Measurements from ENCODE around the gene TFDP2. TPM values are rescaled to one million over a fixed set of nuclear protein-coding genes. Genes with fewer than 3 reads are reported as not detected.

Gene TFDP2
- total RNA-seq, 1 experiment from 2014 or later = 76.0 TPM

- Histone ChIP-seq H2BK20ac (ENCODE audit: low read depth, low read length, poor library complexity, severe bottlenecking) (no peak overlapping the region), H3K23me2 (ENCODE audit: insufficient read length, low read depth, low read length, poor library complexity, severe bottlenecking) (no peaks in the 10 kb centered on the region), H3K79me1 (ENCODE audit: insufficient read depth, low read depth, low read length, poor library complexity, severe bottlenecking) (peaks cover 9% of the 10 kb centered on the region), H3K4ac (ENCODE audit: low read depth, low read length) (no peak overlapping the region), H3K27me3 (ENCODE audit: insufficient read depth, low read length) (no peaks in the 10 kb centered on the region), H3K9me3 (ENCODE audit: control insufficient read depth, low read depth, low read length) (peaks cover 9% of the 10 kb centered on the region), H3K4me1 (ENCODE audit: insufficient read depth, low read length) (no peaks in the 10 kb centered on the region), H3K18ac (ENCODE audit: insufficient read length, low read depth, low read length) (no peak overlapping the region), H2AFZ (ENCODE audit: low read length) (no peak overlapping the region), H4K5ac (ENCODE audit: insufficient read length, low read depth, low read length) (no peak overlapping the region), H4K91ac (ENCODE audit: insufficient read length, low read depth, low read length) (no peak overlapping the region), H3K56ac (ENCODE audit: insufficient read length, low read depth, low read length) (no peak overlapping the region), H4K20me1 (ENCODE audit: control insufficient read depth, insufficient read depth, insufficient read length) (no peaks in the 10 kb centered on the region), H2BK12ac (ENCODE audit: insufficient read length, low read depth, low read length) (no peak overlapping the region), H3K14ac (ENCODE audit: insufficient read depth, low read length) (no peak overlapping the region), H2BK5ac (ENCODE audit: insufficient read length, low read length) (no peak overlapping the region), H3K4me2 (ENCODE audit: insufficient read depth, insufficient read length, low read length) (no peak overlapping the region), H3K79me2 (ENCODE audit: insufficient read depth, low read length) (peaks cover 15% of the 10 kb centered on the region; the same call in 1 of the 2 replicates), H2AK5ac (ENCODE audit: insufficient read length, low read length) (no peak overlapping the region), H3T11ph (ENCODE audit: low read length) (no peak overlapping the region), H3K23ac (ENCODE audit: insufficient read length, low read depth, low read length) (no peak overlapping the region), H2BK15ac (ENCODE audit: low read depth, low read length) (no peak overlapping the region), H3K9ac (ENCODE audit: extremely low read depth, insufficient read length, low read length) (no peak overlapping the region), H4K8ac (replicated peaks; ENCODE audit: insufficient read length, low read depth, low read length) (no peak overlapping the region), H3K27ac (ENCODE audit: insufficient read length, low read depth, low read length) (no peak overlapping the region), H2BK120ac (ENCODE audit: low read depth, low read length, poor library complexity, severe bottlenecking) (no peak overlapping the region)
- DNase-seq = no peak
- H3K27ac Mint-ChIP-seq = no peak overlapping the region
- H3K36me3 Mint-ChIP-seq (ENCODE audit: insufficient read depth in 1 of 3, low read depth in 3 of 3) = peaks cover 55 to 68% (median 60%) of the 10 kb centered on the region in 3 experiments
- no peaks in the 10 kb centered on the region for H3K27me3 Mint-ChIP-seq (ENCODE audit: low read depth)
- WGBS (ENCODE audit: extremely low coverage, insufficient read length, low lambda C conversion rate) = no CpG with 5 or more reads among the region's 3 CpGs
- H3K4me3 Mint-ChIP-seq = no peak overlapping the region
- H3K4me1 Mint-ChIP-seq = peaks cover 0 to 2% of the 10 kb centered on the region in 2 experiments; a peak in 1 of 4 replicates
- TF ChIP-seq, protein P1, sequence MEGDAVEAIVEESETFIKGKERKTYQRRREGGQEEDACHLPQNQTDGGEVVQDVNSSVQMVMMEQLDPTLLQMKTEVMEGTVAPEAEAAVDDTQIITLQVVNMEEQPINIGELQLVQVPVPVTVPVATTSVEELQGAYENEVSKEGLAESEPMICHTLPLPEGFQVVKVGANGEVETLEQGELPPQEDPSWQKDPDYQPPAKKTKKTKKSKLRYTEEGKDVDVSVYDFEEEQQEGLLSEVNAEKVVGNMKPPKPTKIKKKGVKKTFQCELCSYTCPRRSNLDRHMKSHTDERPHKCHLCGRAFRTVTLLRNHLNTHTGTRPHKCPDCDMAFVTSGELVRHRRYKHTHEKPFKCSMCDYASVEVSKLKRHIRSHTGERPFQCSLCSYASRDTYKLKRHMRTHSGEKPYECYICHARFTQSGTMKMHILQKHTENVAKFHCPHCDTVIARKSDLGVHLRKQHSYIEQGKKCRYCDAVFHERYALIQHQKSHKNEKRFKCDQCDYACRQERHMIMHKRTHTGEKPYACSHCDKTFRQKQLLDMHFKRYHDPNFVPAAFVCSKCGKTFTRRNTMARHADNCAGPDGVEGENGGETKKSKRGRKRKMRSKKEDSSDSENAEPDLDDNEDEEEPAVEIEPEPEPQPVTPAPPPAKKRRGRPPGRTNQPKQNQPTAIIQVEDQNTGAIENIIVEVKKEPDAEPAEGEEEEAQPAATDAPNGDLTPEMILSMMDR (conservative IDR thresholded peaks at IDR 0.05) = no peak
- peaks cover 37 to 41% of the 10 kb centered on the region in 2 experiments for H3K9me3 Mint-ChIP-seq
These were observed 253.6 kb downstream of the TFDP2 start for GRCh38 chr3:141895731-141896130.
